Measurements from ENCODE around the gene CCDC57. TPM values are rescaled to one million over a fixed set of nuclear protein-coding genes. Genes with fewer than 3 reads are reported as not detected.

CCDC57 gene
- total RNA-seq, 1 donor from 2014 or later: 56.6 TPM

DNA sequence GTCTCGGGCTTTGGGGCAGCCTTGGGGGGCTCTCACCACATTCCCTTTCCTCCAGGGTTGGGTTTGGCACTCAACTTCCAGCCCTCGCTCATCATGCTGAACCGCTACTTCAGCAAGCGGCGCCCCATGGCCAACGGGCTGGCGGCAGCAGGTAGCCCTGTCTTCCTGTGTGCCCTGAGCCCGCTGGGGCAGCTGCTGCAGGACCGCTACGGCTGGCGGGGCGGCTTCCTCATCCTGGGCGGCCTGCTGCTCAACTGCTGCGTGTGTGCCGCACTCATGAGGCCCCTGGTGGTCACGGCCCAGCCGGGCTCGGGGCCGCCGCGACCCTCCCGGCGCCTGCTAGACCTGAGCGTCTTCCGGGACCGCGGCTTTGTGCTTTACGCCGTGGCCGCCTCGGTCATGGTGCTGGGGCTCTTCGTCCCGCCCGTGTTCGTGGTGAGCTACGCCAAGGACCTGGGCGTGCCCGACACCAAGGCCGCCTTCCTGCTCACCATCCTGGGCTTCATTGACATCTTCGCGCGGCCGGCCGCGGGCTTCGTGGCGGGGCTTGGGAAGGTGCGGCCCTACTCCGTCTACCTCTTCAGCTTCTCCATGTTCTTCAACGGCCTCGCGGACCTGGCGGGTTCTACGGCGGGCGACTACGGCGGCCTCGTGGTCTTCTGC is 24.6 kb upstream of the CCDC57 start:
- Mint-ChIP-seq H3K27me3 (no peaks in the 10 kb centered on the region), H3K36me3 (ENCODE audit: low read depth) (peaks cover 15% of the 10 kb centered on the region), H3K27ac (no peak overlapping the region), H3K9me3 (no peaks in the 10 kb centered on the region), H3K4me1 (peaks cover 56% of the 10 kb centered on the region), H3K4me3 (no peak overlapping the region)
- no peak for TF ChIP-seq CTCF (IDR thresholded peaks at IDR 0.05)
- CTCF ChIA-PET: interaction anchor here (1.2 to 3.4 kb wide), 3 partner anchors 31 to 113 kb away, joined by 5 to 17 read pairs (median 7); no protein-coding TSS in a partner anchor
- intact Hi-C loops (cut with micrococcal nuclease): loop anchor here (5.0 to 10.0 kb wide), 2 partner anchors 35 to 318 kb away; partner anchors contain the start of gene CSNK1D
- POLR2A ChIA-PET: interaction anchor here (1.2 to 1.8 kb wide), 3 partner anchors 8 to 56 kb away, joined by 3 to 5 read pairs (median 5); partner anchors contain the start of gene SLC16A3
- no peak for DNase-seq
- no peak for ATAC-seq (ENCODE audit: low read depth)

DNA sequence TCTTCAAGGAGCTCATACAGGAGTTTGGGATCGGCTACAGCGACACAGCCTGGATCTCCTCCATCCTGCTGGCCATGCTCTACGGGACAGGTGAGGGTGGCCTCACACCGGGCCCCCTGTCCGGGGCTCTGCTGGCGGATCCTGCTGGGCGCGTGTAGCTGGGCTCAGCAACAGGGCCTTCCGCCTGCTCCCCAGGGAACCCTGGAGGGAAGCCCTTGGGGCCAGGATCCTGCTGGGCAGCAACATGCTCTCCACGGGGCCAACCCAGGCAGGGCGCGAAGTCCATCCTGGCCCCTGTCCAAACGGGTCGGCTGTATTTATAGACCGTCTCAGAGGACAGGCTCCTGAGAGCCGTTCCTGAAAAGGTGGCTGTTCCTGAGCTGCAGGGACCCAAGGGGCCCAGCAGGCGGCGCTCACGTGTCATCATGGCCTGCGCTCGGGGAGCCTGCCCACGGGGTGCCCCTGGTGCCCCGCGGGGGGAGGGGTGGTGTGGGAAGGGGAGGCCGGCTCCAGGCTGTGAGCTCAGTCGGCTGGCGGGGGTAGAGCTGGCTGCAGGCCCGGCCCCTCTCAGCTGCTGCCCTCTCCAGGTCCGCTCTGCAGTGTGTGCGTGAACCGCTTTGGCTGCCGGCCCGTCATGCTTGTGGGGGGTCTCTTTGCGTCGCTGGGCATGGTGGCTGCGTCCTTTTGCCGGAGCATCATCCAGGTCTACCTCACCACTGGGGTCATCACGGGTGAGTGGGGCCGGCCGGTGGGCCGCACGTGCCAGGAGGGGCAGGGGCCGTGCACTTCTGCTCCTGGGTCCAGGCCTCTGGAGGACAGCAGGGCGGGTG is 23.7 kb upstream of the CCDC57 start:
- TF ChIP-seq CTCF (IDR thresholded peaks at IDR 0.05): no peak
- Mint-ChIP-seq H3K27me3 (no peaks in the 10 kb centered on the region), H3K4me1 (peaks cover 53% of the 10 kb centered on the region), H3K36me3 (ENCODE audit: low read depth) (peaks cover 13% of the 10 kb centered on the region), H3K4me3 (no peak overlapping the region), H3K9me3 (no peaks in the 10 kb centered on the region), H3K27ac (no peak overlapping the region)
- ChIA-PET POLR2A (interaction anchor here (0.6 to 1.8 kb wide), 12 partner anchors 8 to 213 kb away, joined by 3 to 7 read pairs (median 4); partner anchors contain the start of genes CENPX, LRRC45 and SLC16A3), CTCF (interaction anchor here (0.7 to 3.4 kb wide), 10 partner anchors 30 to 114 kb away, joined by 3 to 17 read pairs (median 6); no protein-coding TSS in a partner anchor)
- intact Hi-C loops (cut with micrococcal nuclease): loop anchor here (1.0 to 10.0 kb wide), 3 partner anchors 36 to 318 kb away; partner anchors contain the start of gene CSNK1D
- ATAC-seq (ENCODE audit: low read depth): peak; percentile 64
- peak; percentile 58 for DNase-seq

- Mint-ChIP-seq H3K4me1 (peaks cover 50% of the 10 kb centered on the region), H3K4me3 (no peak overlapping the region), H3K9me3 (no peaks in the 10 kb centered on the region), H3K27ac (no peak overlapping the region), H3K27me3 (no peaks in the 10 kb centered on the region), H3K36me3 (ENCODE audit: low read depth) (peaks cover 13% of the 10 kb centered on the region)
- no peak for TF ChIP-seq CTCF (IDR thresholded peaks at IDR 0.05)
- ChIA-PET POLR2A (interaction anchor here (0.6 to 1.7 kb wide), 11 partner anchors 10 to 213 kb away, joined by 3 to 7 read pairs (median 4); partner anchors contain the start of genes CENPX and LRRC45), CTCF (interaction anchor here (0.7 to 3.4 kb wide), 9 partner anchors 29 to 115 kb away, joined by 3 to 17 read pairs (median 7); no protein-coding TSS in a partner anchor)
- no peak for DNase-seq
- intact Hi-C loops (cut with micrococcal nuclease): loop anchor here (1.0 to 10.0 kb wide), 3 partner anchors 37 to 319 kb away; partner anchors contain the start of gene CSNK1D
- ATAC-seq (ENCODE audit: low read depth): no peak
Observed at GRCh38 chr17:82235775-82236141, 23.1 kb upstream of the CCDC57 start.

DNA sequence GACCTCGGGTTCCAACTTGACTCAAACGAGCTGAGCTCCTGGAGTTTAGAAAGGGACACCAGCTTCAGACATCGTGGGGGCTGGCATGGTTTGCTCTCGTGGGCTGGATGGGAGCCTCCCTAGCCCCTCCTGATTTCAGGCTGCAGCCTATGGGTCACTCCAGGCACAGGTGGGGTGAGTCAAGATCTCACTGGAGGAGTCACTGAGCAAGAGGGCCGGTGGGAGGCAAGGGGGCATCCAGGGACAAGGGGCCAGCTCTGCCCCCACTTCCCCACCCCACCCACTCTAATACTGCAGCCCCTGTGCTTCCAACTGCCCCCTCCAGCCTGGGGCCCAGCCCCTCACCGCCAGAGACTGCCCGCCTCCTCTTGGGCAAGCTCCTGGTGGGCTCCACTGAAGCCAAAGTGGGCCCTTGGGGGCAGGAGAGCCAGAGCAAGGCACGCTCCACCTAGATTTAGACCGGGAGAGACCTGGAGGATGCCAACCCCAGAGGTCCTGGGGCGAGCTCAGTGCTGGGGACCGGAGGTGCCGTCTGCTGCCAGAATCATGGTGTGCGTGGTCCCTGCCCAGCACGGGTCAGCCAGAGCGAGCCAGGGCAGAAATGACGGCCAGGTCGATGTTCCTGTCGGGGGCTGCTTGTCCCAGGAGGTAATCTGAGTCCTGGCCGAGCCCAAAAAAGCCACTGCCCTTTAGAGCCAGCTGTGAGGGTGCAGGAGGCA is 22.6 kb upstream of the CCDC57 start:
- DNase-seq: no peak
- intact Hi-C loops (cut with micrococcal nuclease): loop anchor here (5.0 to 10.0 kb wide), 2 partner anchors 37 to 320 kb away; partner anchors contain the start of gene CSNK1D
- POLR2A ChIA-PET: interaction anchor here (0.6 to 1.8 kb wide), 10 partner anchors 15 to 214 kb away, joined by 3 to 7 read pairs (median 4); partner anchors contain the start of genes CENPX and LRRC45
- H3K4me3 Mint-ChIP-seq: no peak overlapping the region
- H3K9me3 Mint-ChIP-seq: no peaks in the 10 kb centered on the region
- CTCF ChIA-PET: interaction anchor here (0.7 to 3.4 kb wide), 7 partner anchors 29 to 87 kb away, joined by 4 to 17 read pairs (median 8); no protein-coding TSS in a partner anchor
- no peak for TF ChIP-seq CTCF (IDR thresholded peaks at IDR 0.05)
- ATAC-seq (ENCODE audit: low read depth): no peak
- no peaks in the 10 kb centered on the region for H3K27me3 Mint-ChIP-seq
- H3K36me3 Mint-ChIP-seq (ENCODE audit: low read depth): peaks cover 9% of the 10 kb centered on the region
- peaks cover 49% of the 10 kb centered on the region for H3K4me1 Mint-ChIP-seq
- H3K27ac Mint-ChIP-seq: no peak overlapping the region

Measured in activated B cell treated with CpG ODN at 0.5 μM for 24 hours (primary cell).